ENCODE data around the gene ENAH.
"Not testable (repeated sequence)": the region's sequence is repeated elsewhere in the genome, so short reads cannot be mapped to it uniquely, and the experiment has no call there.

Gene ENAH

DNA sequence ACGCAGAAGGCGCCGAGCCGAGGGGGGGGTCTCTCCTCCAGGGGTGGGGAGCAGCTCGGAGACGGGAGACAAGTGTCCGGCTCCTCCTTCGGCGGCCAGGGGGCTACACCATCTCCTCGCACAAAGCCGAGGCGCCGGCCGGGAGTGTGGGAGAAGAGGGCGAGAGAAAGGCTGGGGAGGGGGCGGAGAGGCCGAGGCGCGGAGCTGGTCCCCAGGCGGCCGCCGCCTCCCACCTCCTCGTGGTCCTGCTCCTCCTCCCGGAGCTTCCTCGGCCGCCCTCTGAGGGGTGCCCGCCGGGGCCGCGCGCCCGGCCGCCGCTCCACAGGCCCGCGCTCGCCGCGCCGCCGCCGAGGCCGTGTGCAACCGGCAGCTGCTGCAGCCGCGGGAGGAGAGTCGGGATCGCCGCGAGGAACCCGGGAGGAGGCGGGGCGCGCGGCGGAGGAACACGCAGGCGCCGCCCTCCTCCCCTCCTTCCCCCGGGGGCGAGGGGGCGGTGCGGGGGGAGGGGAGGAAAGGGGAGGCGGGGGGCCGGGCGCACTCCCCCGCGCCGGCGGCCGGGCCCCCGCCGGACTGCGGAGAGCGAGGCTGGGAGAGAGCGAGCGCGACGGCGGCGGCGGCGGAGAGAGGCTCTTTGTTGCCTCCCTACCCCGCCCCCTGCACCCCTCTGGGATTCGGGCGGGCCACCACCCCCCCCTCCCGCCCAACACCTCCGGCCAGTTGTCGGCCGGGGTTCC lies at the start of gene ENAH:
ENAH (minus strand) TSS at position 395 of the 734 bp plus-strand sequence. CDS start 433 bp downstream, outside the sequence.
- no peaks in the 10 kb centered on the region for H3K36me3 Mint-ChIP-seq
- H3K27me3 Mint-ChIP-seq: peaks cover 26% of the 10 kb centered on the region
- no peak within 1 kb of the TSS for H3K27ac Mint-ChIP-seq
- no peaks in the 10 kb centered on the region for H3K9me3 Mint-ChIP-seq (ENCODE audit: low read depth)
- H3K4me1 Mint-ChIP-seq (ENCODE audit: low read depth): peaks cover 13% of the 10 kb centered on the region
- H3K4me3 Mint-ChIP-seq: peak within 1 kb of the TSS; percentile 93

DNA sequence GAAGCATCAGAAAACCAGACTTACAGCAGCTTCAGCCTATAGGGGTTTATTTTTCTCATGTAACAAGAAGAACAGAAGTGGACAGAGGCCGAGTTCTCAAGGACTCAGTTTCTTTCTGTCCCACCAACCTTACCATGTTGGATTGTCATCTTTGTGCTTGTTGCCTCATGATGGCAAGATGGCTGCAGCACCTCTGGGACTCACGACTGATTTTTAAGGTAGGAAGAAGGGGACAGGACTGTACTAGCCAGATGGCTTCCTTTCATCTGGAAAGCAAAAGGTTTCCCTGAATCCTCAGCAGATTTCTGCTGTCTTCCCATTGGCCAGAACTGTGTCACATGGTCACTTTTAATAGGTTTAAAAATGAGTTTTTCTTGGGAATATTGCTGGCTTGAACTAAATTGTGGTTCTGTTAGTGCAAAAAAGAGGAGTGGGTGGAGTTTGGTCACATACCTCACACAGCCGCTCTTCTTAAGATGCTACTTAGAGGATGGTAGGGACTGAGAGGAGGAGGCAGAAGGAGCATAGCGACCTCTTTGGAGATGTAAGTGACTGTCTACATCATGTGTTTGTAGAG lies 48.1 kb upstream of the ENAH start:
- H3K27me3 Mint-ChIP-seq: no peaks in the 10 kb centered on the region
- H3K4me1 Mint-ChIP-seq (ENCODE audit: low read depth): no peaks in the 10 kb centered on the region
- no peaks in the 10 kb centered on the region for H3K9me3 Mint-ChIP-seq (ENCODE audit: low read depth)

DNA sequence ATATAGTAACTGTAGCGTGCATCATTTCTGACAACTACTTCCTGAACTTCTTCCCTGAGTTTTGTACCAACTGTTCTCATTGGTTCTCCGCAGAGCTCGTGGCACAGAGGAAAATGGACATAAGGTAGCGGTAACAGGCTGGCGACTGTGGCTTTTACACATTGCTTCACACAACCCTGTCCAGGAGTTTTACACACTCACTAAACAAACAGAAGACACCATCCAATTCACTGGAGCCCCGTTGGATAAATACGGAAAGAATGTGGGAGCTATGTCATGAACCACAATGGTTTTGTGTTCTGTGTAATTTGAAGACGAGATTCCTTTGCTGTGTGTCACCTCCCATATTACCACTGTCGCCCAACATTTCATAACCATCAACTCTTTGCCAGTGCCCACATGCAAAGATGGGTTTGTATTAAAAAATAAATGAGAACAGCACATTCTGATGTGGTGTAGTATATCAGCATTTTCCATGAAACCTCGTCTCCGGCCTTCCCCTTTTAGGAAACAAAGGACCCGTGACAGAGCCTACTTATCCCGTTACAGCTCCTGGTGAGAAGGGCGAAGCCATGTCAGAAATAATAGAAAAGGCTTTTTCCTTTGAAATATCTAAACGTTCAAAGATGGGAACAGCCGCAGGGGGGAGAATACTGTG lies 47.4 kb upstream of the ENAH start:
- H3K27ac Mint-ChIP-seq: no peak overlapping the region

More for the DNA sequence above, 48.1 kb upstream of the ENAH start:
- H3K27ac Mint-ChIP-seq: no peak overlapping the region
- no peak overlapping the region for H3K4me3 Mint-ChIP-seq
- H3K36me3 Mint-ChIP-seq: no peaks in the 10 kb centered on the region

DNA sequence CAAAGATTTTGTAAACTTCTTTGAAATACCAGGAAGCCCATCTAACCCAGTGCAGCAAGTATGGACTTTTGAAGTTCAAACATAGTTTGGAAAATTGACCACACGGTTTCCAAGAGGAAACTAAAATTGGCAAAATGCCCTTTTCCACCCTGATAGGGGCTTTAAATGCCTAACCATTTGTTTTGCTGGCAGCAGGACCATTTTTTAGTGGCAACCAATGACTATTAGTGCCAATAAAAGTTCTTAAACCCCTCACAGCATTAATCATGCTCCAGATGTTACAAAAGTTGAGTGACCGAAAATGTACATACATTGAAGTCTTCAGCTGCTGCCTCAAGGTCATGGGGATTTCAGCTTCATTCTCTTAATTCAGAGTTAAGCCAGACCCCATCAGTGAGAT lies 46.4 kb upstream of the ENAH start:
- no peak overlapping the region for H3K27ac Mint-ChIP-seq
- no peaks in the 10 kb centered on the region for H3K4me1 Mint-ChIP-seq (ENCODE audit: low read depth)
- no peaks in the 10 kb centered on the region for H3K27me3 Mint-ChIP-seq
- H3K4me3 Mint-ChIP-seq: no peak overlapping the region
- peaks cover 2% of the 10 kb centered on the region for H3K36me3 Mint-ChIP-seq
- peaks cover 7% of the 10 kb centered on the region for H3K9me3 Mint-ChIP-seq (ENCODE audit: low read depth)

More for the DNA sequence above, 47.4 kb upstream of the ENAH start:
- Mint-ChIP-seq H3K27me3 (no peaks in the 10 kb centered on the region), H3K36me3 (peaks cover 2% of the 10 kb centered on the region), H3K4me1 (ENCODE audit: low read depth) (no peaks in the 10 kb centered on the region), H3K4me3 (no peak overlapping the region), H3K9me3 (ENCODE audit: low read depth) (peaks cover 1% of the 10 kb centered on the region)

DNA sequence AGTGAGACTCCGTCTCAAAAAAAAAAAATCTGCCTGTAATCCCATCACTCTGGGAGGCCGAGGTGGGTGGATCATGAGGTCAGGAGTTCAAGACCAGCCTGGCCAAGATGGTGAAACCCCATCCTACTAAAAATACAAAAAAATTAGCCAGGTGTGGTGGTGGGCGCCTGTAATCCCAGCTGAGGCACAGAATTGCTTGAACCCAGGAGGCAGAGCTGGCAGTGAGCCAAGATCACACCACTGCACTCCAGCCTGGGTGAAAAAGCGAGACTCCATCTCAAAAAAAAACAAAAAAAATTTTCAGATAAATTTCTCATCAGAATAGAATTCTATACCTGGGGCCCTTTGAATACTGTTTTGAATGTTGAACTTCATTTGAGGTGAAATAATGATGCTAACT lies 45.3 kb upstream of the ENAH start:
- not testable (repeated sequence) for H3K27me3 Mint-ChIP-seq; H3K36me3 Mint-ChIP-seq; H3K4me3 Mint-ChIP-seq; H3K27ac Mint-ChIP-seq; H3K9me3 Mint-ChIP-seq (ENCODE audit: low read depth); H3K4me1 Mint-ChIP-seq (ENCODE audit: low read depth)

DNA sequence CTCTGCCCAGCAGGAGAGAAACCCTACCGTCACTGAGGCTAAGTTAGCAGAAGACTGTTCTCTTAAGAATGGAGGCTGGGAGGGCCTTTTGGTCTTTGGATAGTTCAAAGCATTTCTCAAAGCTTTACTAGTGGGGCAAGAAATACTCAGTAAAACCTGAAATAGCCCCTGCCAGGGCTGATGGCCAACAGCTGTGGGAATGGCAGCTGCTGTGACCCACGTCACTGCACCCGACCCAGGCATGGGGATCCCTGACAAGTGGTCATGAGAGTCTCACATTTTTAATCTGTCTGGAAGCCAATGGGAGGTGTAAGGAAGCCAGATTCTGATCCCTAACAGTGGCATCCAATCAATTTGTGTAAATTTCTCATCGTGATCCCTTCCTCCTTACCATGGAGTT lies 44.5 kb upstream of the ENAH start:
- no peak overlapping the region for H3K27ac Mint-ChIP-seq
- H3K27me3 Mint-ChIP-seq: no peaks in the 10 kb centered on the region
- H3K36me3 Mint-ChIP-seq: peaks cover 2% of the 10 kb centered on the region
- H3K9me3 Mint-ChIP-seq (ENCODE audit: low read depth): peaks cover 7% of the 10 kb centered on the region
- no peaks in the 10 kb centered on the region for H3K4me1 Mint-ChIP-seq (ENCODE audit: low read depth)
- H3K4me3 Mint-ChIP-seq: no peak overlapping the region

DNA sequence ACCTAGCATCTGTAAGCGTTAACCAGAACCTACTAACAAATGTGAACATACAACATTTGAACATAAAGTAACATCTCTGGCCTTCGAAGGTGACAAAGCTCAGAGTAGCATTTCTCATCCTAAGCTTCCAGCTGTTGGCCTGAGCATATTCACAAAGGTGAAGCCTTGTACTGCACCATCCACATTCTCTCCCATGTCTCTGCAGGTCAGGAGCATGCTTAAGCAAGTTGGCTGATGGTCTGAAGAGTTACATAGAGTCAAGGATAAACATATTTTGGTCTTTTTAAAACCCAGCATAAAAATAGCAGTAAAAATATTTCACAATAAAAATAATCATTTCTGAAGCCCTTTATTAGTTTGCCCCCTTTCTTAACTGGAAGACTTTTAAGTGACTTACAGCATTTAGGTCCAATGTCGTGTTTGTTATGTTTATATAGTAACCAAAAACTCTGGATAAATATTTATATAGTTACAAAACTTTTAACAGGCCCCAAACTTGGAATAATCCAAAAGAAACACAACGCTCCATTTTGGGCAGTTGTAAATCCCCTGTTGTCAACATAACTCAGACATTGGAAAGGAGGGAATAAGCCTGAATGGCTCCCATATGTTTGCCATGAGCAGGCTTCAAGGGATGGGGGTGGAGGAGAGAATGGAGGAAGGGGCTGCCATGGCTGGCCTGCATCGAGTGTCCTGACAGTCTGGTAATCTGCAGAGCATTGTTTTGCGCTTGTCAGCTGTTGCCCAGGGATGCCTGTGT lies 42.8 kb upstream of the ENAH start:
- Mint-ChIP-seq H3K36me3 (peaks cover 2% of the 10 kb centered on the region), H3K4me3 (no peak overlapping the region), H3K9me3 (ENCODE audit: low read depth) (peaks cover 7% of the 10 kb centered on the region), H3K27ac (no peak overlapping the region), H3K4me1 (ENCODE audit: low read depth) (no peaks in the 10 kb centered on the region), H3K27me3 (no peaks in the 10 kb centered on the region)

DNA sequence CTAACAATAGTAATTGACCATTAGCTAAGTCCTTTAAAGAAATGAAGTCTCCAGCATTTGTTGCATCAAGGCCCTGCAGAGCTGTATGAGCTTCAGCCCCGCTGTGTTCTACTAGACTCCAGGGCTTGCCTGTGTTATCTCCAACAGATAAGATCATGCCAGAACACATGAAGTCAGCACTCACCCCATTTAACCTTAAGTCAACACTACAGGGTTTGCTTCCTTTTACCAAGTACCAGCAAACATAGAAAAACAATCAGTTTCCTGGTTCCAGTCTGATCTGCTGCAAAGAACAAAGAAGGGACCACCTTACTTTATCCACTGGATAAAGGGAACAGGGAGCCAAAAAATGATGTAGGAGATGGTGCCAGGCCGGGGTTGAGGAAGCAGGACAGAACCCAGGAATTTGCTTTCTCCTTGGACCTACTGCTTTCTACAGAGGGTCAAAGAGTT lies 41.3 kb upstream of the ENAH start:
- Mint-ChIP-seq H3K36me3 (peaks cover 2% of the 10 kb centered on the region), H3K27ac (no peak overlapping the region), H3K4me1 (ENCODE audit: low read depth) (no peaks in the 10 kb centered on the region), H3K9me3 (ENCODE audit: low read depth) (peaks cover 7% of the 10 kb centered on the region), H3K4me3 (no peak overlapping the region), H3K27me3 (no peaks in the 10 kb centered on the region)

DNA sequence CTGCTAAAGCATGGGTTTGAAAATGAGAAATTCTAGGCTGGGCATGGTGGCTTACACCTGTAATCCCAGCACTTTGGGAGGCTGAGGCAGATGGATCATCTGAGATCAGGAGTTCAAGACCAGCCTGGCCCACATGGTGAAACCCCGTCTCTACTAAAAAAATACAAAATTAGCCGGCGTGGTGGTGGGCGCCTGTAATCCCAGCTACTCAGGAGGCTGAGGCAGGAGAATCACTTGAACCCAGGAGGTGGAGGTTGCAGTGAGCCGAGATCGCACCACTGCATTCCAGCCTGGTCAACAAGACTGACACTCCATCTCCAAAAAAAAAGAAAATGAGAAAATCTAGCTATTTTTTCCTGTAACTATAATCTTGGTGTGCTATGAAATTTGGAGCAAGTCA lies 40.8 kb upstream of the ENAH start:
- not testable (repeated sequence) for H3K9me3 Mint-ChIP-seq (ENCODE audit: low read depth); H3K27me3 Mint-ChIP-seq; H3K27ac Mint-ChIP-seq; H3K4me1 Mint-ChIP-seq (ENCODE audit: low read depth); H3K4me3 Mint-ChIP-seq; H3K36me3 Mint-ChIP-seq

DNA sequence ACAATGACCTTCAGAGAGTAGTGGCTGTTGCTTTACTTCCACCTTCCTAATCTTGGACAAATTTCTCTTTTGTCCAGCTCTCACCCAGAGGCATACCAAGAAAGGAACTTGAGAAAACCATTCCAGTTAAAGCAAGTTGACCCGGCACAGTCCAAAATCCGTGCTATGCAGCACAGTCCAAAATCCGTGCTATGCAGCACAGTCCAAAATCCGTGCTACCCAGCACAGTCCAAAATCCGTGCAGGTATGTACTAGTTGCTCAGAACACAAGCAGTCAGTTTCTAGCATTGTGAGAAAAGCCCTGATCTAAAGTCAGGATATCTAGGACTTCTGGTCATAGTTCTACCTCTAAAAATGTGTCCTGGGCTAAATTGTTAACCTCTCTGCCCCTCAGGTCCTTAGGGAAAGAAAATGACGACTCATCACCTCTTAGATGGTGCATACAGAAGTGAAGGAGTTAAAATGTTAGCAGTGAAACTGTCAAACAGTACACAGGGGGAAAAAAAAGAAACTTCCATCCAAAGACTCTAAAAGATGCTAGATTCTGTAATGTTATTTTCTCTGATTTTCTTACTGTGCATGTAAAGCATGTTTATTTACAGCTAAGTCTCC lies 40.3 kb upstream of the ENAH start:
- no peak overlapping the region for H3K4me3 Mint-ChIP-seq
- H3K9me3 Mint-ChIP-seq (ENCODE audit: low read depth): peaks cover 7% of the 10 kb centered on the region
- H3K4me1 Mint-ChIP-seq (ENCODE audit: low read depth): no peaks in the 10 kb centered on the region
- H3K27ac Mint-ChIP-seq: no peak overlapping the region
- no peaks in the 10 kb centered on the region for H3K27me3 Mint-ChIP-seq
- H3K36me3 Mint-ChIP-seq: peaks cover 2% of the 10 kb centered on the region

DNA sequence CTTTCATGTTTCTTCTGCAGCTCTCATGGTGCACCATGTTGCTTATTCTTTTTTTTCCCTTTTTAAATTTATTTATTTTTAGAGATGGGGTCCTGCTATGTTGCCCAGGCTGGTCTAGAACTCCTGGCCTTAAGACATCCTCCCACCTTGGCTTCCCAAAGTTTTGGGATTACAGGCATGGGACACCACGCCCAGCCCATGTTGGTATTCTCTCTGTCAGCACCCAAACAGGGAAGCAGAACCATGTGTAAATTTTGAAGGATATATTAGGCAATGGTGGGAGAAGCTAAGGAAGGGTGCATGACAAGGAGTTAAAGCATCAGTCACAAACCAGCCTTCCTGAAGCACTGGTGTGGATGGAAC lies 39.6 kb upstream of the ENAH start:
- Mint-ChIP-seq H3K36me3 (peaks cover 2% of the 10 kb centered on the region), H3K27ac (no peak overlapping the region), H3K9me3 (ENCODE audit: low read depth) (peaks cover 7% of the 10 kb centered on the region), H3K27me3 (no peaks in the 10 kb centered on the region), H3K4me1 (ENCODE audit: low read depth) (no peaks in the 10 kb centered on the region), H3K4me3 (no peak overlapping the region)

DNA sequence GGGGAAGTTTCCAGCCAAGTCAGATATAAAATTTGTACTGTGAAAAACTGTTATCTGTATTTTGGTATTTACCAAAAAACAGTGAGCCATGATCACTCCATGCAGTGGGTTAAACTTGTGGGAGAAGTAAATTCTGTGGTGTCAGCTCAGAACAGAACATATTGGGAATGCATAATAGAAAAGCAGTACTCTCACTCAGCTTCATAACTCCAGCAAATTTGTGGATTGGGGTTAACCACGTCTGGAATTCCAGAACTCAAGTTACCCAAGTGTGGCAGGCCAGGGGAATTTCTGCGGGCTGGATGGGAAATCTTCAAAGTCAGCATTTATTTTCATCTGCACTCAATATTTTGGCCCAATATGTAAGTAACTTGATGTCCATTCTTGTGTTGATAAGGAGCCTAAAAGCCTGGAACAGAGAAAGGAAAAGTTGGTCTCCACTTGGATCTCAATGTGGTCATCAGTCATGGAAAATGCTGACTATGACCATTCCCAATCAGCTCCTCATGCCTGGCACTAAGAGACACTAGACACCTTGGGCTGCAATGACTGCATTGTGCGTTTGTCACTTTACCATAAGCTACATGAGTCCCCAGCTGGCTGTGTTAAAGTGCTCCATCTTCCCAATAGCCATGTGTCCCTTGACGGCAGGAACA lies 39.1 kb upstream of the ENAH start:
- peaks cover 2% of the 10 kb centered on the region for H3K36me3 Mint-ChIP-seq
- H3K4me3 Mint-ChIP-seq: no peak overlapping the region
- H3K27ac Mint-ChIP-seq: no peak overlapping the region
- peaks cover 7% of the 10 kb centered on the region for H3K9me3 Mint-ChIP-seq (ENCODE audit: low read depth)
- no peaks in the 10 kb centered on the region for H3K4me1 Mint-ChIP-seq (ENCODE audit: low read depth)
- H3K27me3 Mint-ChIP-seq: no peaks in the 10 kb centered on the region

DNA sequence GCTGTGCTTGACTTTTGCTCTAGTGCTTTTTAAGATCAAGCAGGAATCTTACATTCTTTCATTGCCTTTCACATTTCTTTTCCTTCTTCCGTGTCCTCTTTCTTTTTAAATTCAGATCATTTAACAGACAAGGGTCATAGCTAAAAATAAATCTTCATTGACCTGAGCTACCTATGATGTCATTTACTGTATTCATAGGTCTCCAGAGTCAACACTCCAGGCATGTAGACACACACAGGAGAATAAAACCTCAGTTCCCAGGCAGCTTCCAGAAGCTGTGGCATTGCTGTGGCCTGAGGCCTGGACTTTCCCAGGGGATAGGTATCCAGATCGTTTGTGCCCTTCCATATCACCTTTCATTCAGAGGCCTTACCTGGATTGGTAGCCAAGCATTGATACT lies 38.5 kb upstream of the ENAH start:
- Mint-ChIP-seq H3K4me3 (no peak overlapping the region), H3K4me1 (ENCODE audit: low read depth) (no peaks in the 10 kb centered on the region), H3K36me3 (peaks cover 2% of the 10 kb centered on the region), H3K9me3 (ENCODE audit: low read depth) (peaks cover 7% of the 10 kb centered on the region), H3K27me3 (no peaks in the 10 kb centered on the region), H3K27ac (no peak overlapping the region)

DNA sequence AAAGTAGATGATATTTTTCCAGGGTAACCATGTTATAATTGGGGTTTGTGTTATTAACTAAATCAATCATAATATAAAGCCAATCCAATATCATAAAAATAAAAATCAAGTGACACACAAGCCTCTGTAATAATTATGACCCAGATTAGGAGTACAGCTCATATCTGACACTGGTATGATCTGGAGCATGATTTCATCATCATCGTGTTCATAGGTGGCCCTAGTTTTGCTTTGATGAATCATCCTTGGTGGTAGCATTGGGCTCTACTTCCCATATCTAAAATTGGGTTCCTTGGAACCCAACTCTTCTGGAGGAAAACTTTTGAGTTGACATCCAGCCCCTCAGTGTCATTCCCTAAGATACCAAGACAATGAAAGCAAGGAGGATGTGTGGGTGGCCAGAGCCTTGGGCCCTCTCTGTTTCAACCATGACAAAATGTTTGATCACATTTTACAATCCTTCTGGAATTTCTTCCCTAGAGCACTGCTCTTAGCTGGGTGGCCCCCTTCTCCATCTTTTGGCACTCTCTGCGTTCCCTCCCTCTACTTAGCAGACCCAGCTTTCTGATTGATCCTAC lies 37.0 kb upstream of the ENAH start:
- Mint-ChIP-seq H3K4me1 (ENCODE audit: low read depth) (no peaks in the 10 kb centered on the region), H3K36me3 (no peaks in the 10 kb centered on the region), H3K27ac (no peak overlapping the region)

More for the DNA sequence above, 37.0 kb upstream of the ENAH start:
- H3K4me3 Mint-ChIP-seq: no peak overlapping the region
- H3K9me3 Mint-ChIP-seq (ENCODE audit: low read depth): peaks cover 3% of the 10 kb centered on the region
- H3K27me3 Mint-ChIP-seq: no peaks in the 10 kb centered on the region

Data from activated naive CD8-positive, alpha-beta T cell (primary cell).